Measurements from ENCODE around the gene MED25. TPM values are rescaled to one million over a fixed set of nuclear protein-coding genes. Genes with fewer than 3 reads are reported as not detected.

Gene MED25
- total and polyA plus RNA-seq, 2 donors (not counting 1 experiment from before 2014, with no cell fraction given), result 11.2 to 20.2 TPM

- TF ChIP-seq CTCF (conservative IDR thresholded peaks at IDR 0.05 in 1 of 2, IDR thresholded peaks at IDR 0.05 in 1 of 2; ENCODE audit: low read depth in 1 of 2, low read length in 2 of 2), result no peak
- TF ChIP-seq EZH2 (IDR thresholded peaks at IDR 0.05; ENCODE audit: low read length, missing control alignments), result no peak
- Histone ChIP-seq H3K79me2 (ENCODE audit: control insufficient read depth, insufficient read depth, low read length) (peaks cover 22% of the 10 kb centered on the region), H2AFZ (ENCODE audit: low read length) (peak overlapping the region; percentile 10), H3K27me3 (ENCODE audit: control insufficient read depth, insufficient read depth, low read length) (no peaks in the 10 kb centered on the region), H3K27ac (ENCODE audit: insufficient read depth, low read length) (peak overlapping the region; percentile 80), H3K36me3 (ENCODE audit: control insufficient read depth, insufficient read depth, low read length) (peaks cover 2% of the 10 kb centered on the region), H3K9ac (ENCODE audit: insufficient read depth, low read length) (peak overlapping the region; percentile 49), H3K4me3 (replicated peaks in 1 of 4; ENCODE audit: control extremely low read depth in 1 of 4, insufficient read depth in 1 of 4, low read depth in 3 of 4, low read length in 4 of 4) (peak overlapping the region; percentile 31 to 56 (median 38)), H3K9me3 (ENCODE audit: control insufficient read depth, insufficient read depth, low read depth, low read length) (no peaks in the 10 kb centered on the region), H3K4me2 (ENCODE audit: extremely low read depth, insufficient read depth, low read length) (peak overlapping the region; percentile 79), H4K20me1 (ENCODE audit: control insufficient read depth, extremely low read depth, insufficient read depth, low read length) (no peaks in the 10 kb centered on the region), H3K4me1 (ENCODE audit: control insufficient read depth, extremely low read depth, insufficient read depth, low read length) (peaks cover 16% of the 10 kb centered on the region)
- DNase-seq (ENCODE audit: low read depth in 2 of 2), result peak; percentile 100
These were observed 51.6 kb downstream of the MED25 start for GRCh38 chr19:49869484-49870308.

- Histone ChIP-seq H3K4me2 (ENCODE audit: extremely low read depth, insufficient read depth, low read length) (peak overlapping the region; percentile 79), H3K9ac (ENCODE audit: insufficient read depth, low read length) (peak overlapping the region; percentile 49), H3K4me3 (replicated peaks in 1 of 4; ENCODE audit: control extremely low read depth in 1 of 4, insufficient read depth in 1 of 4, low read depth in 3 of 4, low read length in 4 of 4) (peak overlapping the region; percentile 31 to 56 (median 38)), H3K27ac (ENCODE audit: insufficient read depth, low read length) (peak overlapping the region; percentile 63), H3K9me3 (ENCODE audit: control insufficient read depth, insufficient read depth, low read depth, low read length) (no peaks in the 10 kb centered on the region), H3K79me2 (ENCODE audit: control insufficient read depth, insufficient read depth, low read length) (peaks cover 25% of the 10 kb centered on the region), H3K27me3 (ENCODE audit: control insufficient read depth, insufficient read depth, low read length) (no peaks in the 10 kb centered on the region), H4K20me1 (ENCODE audit: control insufficient read depth, extremely low read depth, insufficient read depth, low read length) (no peaks in the 10 kb centered on the region), H2AFZ (ENCODE audit: low read length) (peak overlapping the region; percentile 10), H3K4me1 (ENCODE audit: control insufficient read depth, extremely low read depth, insufficient read depth, low read length) (peaks cover 16% of the 10 kb centered on the region), H3K36me3 (ENCODE audit: control insufficient read depth, insufficient read depth, low read length) (peaks cover 2% of the 10 kb centered on the region)
- no peak for TF ChIP-seq EZH2 (IDR thresholded peaks at IDR 0.05; ENCODE audit: low read length, missing control alignments)
- TF ChIP-seq CTCF (conservative IDR thresholded peaks at IDR 0.05 in 1 of 2, IDR thresholded peaks at IDR 0.05 in 1 of 2; ENCODE audit: low read depth in 1 of 2, low read length in 2 of 2), result no peak
- no peak for DNase-seq (ENCODE audit: low read depth in 2 of 2)
These were observed 52.3 kb downstream of the MED25 start for GRCh38 chr19:49870309-49870901.

- Histone ChIP-seq H3K36me3 (ENCODE audit: control insufficient read depth, insufficient read depth, low read length) (peaks cover 2% of the 10 kb centered on the region), H3K9ac (ENCODE audit: insufficient read depth, low read length) (no peak overlapping the region), H3K27ac (ENCODE audit: insufficient read depth, low read length) (no peak overlapping the region), H4K20me1 (ENCODE audit: control insufficient read depth, extremely low read depth, insufficient read depth, low read length) (no peaks in the 10 kb centered on the region), H2AFZ (ENCODE audit: low read length) (no peak overlapping the region), H3K9me3 (ENCODE audit: control insufficient read depth, insufficient read depth, low read depth, low read length) (no peaks in the 10 kb centered on the region), H3K4me3 (replicated peaks in 1 of 4; ENCODE audit: control extremely low read depth in 1 of 4, insufficient read depth in 1 of 4, low read depth in 3 of 4, low read length in 4 of 4) (no peak overlapping the region), H3K4me2 (ENCODE audit: extremely low read depth, insufficient read depth, low read length) (no peak overlapping the region), H3K4me1 (ENCODE audit: control insufficient read depth, extremely low read depth, insufficient read depth, low read length) (peaks cover 8% of the 10 kb centered on the region), H3K79me2 (ENCODE audit: control insufficient read depth, insufficient read depth, low read length) (peaks cover 23% of the 10 kb centered on the region), H3K27me3 (ENCODE audit: control insufficient read depth, insufficient read depth, low read length) (no peaks in the 10 kb centered on the region)
- no peak for DNase-seq (ENCODE audit: low read depth in 2 of 2)
- no peak for TF ChIP-seq EZH2 (IDR thresholded peaks at IDR 0.05; ENCODE audit: low read length, missing control alignments)
- TF ChIP-seq CTCF (conservative IDR thresholded peaks at IDR 0.05 in 1 of 2, IDR thresholded peaks at IDR 0.05 in 1 of 2; ENCODE audit: low read depth in 1 of 2, low read length in 2 of 2), result no peak
These were observed 53.4 kb downstream of the MED25 start for GRCh38 chr19:49871349-49871985.

Data from fibroblast of lung (primary cell).